GM18519 (cell line): ENCODE results near the gene NVL.

Experiments used
- ATAC-seq: cut with Tn5 transposase; IDR thresholded peaks from one replicate; pipeline ENCODE4 v1.9.1; 2021; ENCODE audit warnings: mild to moderate bottlenecking, moderate library complexity; ENCODE audit not compliant: unreplicated experiment, low FRiP score

NVL gene

DNA sequence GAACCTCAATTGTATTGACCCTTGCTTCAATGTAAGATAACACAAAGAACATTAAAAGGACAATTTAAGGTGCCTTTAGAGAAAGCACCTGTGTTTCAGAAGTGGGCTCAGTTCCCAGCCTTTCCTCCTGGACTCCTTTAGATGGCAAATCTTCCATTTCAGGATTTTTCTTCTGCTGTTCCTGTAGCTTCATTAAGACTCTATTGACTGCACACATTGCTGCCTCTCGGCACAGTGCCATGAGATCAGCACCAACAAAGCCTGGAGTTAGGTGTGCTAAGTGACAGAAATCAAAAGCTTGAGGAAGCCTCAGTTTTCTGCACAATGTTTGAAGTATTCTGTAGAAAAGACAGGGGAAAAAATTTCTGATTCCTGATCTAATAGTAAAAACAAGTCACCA, 40.6 kb downstream of the NVL start:
- ATAC-seq = no peak

DNA sequence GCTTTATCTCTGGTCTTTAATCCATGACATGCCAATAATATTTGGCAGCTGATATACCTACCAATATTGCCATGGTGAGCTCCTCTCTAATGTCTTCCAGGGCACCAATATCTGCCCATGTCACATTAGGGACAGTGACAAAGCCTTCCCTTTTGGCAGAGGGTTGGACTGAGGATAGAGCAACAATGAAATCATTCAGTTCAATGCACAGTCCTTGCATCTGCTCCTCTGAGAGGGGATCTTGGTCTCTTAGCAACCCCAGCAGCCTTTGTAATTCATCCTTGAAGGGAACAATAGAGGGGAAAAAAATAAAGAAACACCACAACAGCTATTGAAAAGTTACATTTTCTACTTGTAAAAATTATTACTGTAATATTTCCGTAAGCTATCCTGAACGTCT, 42.3 kb downstream of the NVL start:
- no peak for ATAC-seq

DNA sequence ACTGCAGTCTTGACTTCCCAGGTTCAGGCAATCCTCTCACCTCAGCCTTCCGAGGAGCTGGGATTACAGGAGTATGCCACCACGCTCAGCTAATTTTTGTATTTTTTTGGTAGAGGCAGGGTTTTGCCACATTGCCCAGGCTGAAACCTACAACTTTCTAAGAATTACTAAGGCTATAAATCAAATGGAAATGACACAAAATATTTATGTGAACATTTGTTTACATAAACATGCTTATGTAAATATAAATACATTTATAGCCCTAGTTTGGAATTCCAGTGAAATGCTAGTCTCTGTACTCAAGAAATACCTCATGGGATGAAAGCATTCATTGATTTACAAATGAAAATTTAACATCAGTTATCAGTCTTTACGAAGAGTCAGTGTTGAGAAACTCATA, 47.8 kb downstream of the NVL start:
- ATAC-seq = no peak

DNA sequence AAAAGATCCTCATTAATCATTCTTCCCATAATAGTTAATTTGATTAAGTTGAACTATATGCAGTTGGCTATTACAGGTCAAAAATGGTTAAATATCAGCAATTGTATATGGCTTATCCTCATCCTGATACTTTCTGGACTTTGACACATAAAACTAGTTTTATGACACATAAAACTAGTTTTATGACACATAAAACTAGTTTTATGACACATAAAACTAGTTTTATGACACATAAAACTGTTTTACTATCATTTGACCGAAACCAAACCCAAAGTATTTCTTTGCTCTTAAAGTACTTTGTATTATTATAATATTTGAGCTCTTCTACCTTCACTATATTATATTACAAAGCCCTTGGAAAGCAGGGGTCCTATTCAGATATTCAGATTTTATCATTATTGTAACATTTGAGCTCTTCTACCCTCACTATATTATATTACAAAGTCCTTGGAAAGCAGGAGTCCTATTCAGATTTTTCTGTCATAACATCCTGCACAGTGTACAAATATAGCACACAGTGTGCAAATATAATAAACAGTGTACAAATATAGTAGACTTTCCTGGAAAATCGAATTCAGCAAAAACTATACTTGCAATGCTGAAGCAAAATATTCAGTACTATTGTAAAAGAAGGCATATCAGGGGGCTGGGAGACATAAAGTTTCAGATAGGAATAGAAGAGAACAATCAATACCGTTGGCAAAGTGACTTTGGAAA, 53.0 kb downstream of the NVL start:
- ATAC-seq = no peak

DNA sequence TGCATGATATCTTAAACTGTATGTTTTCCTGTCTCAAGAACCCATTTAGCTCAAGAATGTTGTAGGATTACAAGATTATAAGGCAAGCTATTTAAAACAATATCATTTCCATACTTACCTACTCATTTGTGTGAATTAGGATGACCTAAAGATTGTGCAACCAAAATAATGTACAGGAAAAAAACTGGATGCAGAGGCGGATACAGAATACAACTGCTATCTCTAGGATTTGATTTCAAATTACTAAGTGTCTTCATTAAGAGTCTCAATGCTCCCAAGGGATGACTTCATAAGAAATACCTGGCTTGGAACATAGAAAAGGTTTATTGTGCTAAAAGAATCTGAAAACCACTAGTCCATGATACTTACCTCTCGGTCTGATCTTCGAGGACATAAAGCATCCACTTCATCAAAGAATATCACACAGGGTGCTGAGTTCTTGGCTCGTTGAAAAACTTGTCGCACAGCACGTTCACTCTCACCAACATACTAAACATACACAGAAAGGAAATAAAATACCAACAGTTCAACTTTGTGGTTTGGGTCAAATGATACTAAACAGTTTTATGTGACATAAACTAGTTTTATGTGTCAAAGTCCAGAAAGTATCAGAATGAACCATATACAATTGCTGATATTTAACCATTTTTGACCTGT, 54.9 kb downstream of the NVL start:
- no peak for ATAC-seq

DNA sequence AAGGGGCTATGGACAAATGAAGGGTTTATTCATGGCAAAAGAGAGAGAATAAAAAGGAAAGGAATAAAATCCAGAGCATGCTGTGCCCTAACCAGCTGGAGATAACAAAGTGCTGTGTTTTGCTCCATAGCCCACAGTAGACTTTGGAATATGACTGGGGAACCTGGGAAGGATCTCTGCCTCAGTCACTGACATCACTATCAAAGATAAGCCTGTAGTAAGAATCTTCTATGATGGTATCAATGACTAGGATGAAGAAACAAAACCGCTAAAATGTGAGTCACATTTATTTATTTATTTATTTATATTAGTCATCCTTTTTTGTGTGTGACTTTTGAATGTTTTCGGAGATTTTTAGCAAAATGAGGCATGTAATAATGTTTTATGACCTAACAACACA, 56.3 kb downstream of the NVL start:
- ATAC-seq = no peak

DNA sequence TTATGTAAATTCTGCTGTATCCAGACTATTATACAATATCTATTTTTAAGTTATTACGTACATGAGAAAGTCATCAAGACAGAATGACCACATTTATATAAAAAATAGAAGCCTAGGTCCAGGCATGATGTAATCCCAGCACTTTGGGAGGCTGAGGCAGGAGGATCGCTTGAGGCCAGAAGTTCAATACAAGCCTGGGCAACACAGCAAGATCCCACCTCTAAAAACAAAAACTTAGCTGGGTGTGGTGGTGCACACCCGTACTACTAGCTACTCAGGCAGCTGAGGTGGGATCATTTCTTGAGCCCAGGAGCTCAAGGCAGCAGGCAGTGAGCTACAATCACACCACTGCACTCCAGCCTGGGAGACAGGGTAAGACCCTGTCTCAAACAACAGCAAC, 58.9 kb downstream of the NVL start:
- ATAC-seq = no peak

DNA sequence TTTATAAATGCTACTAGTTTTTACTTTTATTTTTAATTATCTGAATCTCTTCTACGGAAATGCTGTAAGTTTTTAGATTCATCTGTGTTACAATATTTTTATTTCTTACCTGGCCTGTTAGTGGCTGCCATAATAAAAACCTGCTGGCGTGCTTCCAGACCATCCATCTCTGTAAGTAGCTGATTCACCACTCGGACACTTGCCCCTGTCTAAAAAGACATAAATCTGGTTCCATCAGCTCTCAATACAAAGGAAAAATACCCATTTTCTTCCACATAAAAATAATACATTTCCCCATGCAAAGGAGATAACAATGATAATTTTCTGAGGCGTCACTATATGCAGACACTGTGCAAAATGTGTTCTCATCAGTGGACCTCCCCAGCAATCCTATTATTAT, 62.0 kb downstream of the NVL start:
- ATAC-seq = no peak

DNA sequence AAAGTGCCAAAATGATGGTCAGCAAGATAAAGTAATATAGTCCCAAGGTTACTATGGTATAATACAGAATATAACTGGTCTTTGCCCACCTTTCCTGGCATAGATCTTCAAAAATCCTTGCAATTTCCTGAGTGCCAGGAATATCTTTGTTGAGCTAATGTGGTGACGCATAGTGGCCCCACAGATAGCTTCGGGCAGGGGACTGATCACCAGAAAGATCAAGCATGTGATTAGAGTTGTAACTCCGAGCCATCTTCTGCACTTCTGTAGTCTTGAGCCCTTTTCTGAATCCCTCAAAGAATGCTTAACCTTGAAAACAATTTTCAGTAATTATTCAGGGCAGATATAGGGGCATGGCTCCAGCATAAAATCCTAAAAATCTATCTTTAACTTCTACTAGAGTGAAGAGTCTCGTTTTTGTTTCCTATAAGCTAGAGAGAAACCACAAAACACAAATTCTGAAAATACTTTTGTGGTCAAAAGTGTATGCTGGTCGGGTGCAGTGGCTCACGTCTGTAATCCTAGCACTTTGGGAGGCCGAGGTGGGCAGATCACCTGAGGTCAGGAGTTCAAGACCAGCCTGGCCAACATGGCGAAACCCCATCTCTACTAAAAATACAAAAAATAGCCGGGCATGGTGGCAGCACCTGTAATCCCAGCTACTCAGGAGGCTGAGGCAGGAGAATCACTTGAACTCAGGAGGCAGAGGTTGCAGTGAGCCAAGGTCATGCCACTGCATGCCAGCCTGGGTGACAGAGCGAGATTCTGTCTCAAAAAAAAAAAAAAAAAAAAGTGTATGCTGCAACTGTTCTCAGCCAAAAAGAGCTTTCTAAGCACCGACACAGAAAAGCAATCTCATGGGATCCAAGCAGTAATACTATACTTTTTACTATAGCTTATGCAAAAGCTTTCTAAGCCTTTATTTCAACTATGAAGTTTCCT, 62.8 kb downstream of the NVL start:
- ATAC-seq = no peak

DNA sequence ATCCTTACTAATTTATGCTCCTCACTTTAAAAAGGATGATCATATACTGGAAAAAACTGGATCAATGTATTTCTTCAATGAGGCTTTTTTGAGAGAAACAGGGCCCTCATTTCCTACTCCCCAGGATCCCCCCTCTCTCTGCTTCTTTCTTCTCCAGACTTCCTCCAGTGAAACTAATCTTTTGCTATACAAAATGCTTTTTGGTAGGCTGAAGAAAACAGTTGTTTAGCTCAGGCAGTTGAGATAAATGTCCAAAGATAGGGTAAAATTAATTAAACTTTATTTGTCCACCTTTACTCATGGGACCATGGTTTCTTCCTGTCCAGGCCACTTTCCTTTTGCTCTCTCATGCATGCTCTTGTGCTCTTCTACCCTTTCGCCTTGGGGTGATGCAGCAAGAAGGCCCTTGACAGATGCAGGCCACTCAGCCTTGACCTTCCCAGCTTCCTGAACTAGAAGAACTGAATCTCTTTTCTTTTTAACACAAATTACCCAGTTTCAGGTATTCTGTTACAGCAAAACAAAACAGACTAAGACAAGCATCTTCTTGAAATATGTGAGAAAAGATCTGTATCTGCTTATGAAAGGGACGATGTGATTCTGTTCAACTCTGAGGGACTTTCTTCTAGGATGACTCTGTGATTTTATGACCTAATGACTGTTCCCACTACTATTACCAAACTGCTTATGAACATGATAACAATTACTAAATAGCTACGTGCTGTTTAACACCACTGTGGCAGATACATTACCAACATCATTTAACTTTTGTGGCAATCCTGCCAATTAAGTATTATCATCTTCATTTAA, 63.7 kb downstream of the NVL start:
- no peak for ATAC-seq

DNA sequence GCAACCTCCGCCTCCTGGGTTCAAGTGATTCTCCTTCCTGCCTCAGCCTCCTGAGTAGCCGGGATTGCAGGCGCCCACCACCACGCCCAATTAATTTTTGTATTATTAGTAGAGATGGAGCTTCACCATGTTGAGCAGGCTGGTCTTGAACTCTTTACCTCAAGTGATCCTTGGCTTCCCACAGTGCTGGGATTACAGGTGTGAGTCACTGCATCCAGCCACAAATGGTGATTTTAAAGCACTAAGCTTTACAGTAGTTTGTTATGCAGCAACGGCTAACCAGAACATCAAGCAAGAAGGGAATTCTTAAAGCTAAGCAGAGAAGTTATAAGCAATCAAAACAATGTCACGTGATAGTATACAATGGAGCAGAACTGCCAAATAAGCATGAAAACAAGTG, 65.7 kb downstream of the NVL start:
- no peak for ATAC-seq

DNA sequence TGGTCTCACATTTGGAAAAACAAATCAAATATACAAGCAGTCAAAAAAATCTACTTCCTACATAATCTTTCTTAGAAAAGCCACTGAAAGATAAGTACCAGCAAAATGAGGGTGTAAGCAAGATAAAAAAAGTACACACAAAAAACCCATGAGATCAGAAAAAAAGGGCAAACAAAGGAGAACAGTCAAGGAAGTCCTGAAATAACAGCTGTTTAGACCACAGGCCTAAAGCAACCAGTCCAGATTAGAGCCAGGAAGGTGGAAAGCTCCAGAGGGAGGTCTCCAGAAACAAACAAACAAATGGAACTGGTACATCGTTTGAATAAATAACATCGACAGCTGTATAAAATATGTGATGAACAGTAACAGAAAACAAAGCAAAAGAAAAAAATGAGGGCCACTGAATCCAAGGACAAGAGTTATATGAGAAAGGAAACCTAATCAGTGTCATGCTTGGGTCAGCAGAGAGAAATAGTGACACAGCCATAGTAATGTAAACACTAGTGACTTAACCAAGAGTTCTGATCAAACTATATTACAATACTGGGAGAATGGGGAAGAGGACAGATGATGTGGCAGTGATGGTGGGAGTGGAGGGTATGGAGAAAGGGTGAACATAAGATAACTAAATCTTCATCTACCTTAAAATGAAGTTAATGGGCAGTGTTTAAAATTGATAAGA, 67.5 kb downstream of the NVL start:
- no peak for ATAC-seq

DNA sequence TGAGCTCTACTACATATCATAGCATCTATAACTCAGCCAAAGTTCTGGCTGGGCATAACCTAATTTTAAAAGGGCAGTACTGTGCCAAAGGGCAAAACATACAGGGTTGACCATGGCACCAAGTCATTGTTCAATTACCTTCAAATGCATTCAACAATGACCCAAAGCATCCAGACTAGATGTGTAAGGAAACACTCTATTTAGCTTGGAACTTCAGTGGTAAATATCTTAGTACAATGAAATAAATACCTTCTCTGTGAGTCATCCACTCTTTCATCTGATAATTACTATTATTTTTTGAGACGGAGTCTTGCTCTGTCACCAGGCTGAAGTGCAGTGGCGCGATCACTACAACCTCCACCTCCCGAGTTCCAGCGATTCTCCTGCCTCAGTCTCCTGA, 70.0 kb downstream of the NVL start:
- no peak for ATAC-seq

DNA sequence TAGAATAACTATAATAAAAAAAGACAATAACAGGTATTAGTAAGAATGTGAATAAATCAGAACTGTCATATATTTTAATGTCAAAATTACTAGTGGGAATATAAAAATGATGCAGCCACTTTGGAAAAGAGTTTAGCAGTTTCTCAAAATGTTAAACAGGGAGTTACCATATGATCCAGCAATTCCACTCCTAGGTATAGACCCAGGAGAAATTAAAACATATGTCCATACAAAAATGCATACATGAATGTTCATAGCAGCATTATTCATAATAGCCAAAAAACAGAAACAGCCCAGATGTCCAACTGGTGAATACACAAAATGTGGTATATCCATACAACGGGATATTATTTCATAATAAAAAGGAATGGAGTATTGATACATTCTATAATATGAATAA, 71.6 kb downstream of the NVL start:
- no peak for ATAC-seq

DNA sequence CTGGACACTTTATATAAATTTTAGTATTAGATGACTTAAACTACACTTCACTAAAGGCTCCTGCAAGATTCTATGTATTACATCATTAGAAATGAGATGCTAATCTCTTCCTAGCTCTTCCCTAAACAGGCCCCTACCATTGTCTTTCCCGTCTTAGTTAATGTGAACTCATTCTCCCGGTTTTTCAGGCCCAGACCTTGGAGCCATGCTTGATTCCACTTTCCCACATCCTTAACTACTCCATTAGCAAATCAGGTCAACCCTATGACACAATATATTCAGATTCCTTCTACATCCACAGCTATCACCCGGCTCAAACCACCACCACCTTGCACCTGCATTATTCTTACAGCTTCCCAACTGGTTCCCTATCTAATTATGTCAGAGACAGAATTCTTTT, 73.3 kb downstream of the NVL start:
- no peak for ATAC-seq

DNA sequence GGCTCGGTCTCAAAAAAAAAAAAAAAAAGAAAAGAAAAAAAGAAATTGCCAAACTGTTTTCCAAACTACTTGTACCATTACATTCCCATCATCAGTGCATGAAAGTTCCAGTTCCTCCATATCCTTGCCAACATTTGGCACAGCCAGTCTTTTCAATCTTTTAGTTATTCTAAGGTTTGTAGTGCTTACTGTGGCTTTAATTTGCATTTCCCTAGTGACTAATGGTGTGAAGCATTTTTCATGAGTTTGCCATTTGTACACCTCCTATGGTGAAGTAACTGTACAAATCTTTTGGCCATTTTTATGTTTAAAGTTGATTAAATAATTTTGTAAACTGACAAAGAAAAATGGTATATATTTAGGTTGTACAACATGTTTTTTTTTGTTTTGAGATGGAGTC, 76.3 kb downstream of the NVL start:
- ATAC-seq = no peak

DNA sequence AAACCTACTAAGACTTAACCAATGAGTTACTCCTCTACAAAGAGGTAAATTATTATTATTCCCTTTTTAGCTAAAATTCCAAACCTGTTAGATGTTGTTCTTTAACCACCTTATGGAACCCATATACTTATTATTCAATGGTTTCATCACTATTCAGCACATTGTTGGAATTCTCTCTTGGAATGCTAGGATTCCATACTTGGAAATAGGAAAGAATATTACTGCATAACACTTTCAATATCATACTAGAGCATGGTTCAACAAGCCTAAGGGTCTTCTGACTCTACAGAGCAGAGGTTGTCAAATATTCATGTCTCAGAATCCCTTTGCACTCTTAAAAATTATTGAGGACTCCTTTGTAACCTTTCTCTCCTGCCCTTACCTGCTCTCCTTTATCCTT, 77.5 kb downstream of the NVL start:
- no peak for ATAC-seq

DNA sequence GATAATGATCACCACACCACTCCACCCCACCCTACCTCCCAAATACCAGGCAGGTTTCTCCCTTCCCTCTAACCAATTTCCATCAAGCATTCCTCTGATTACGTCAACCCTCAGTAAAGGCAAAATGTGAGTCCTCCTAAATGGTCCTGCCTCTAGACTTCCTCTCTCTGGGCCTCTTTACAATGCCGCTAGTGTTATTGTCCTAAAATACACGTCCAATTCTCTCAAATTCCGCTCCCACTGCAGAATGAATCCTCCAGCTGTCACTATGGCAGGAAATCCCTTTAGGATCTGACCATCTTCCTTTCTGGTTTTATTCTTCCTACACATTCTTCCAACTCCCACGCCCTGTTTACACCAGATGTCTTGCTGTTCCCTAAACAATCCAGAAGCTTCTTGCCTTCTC, 78.2 kb downstream of the NVL start:
- ATAC-seq = no peak

DNA sequence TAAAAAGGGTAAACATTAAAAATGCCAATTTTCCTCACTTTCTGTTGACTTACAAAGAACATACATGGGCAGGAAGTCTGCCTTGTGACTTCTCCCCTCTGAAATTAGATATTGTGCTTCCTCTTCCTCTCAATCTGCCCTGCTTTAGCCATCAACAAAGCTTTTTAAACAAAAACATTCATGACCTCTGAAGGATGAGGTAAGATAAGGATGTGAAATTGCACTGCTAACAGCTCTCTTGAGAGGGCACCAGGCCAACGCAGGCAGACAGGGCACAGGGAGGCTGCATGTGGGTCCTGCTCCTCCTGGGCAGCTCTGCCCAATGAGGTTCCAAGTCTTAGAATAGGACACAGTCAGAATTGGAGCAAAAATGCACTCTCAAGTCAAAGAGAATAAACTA, 84.8 kb downstream of the NVL start:
- peak; percentile 54 for ATAC-seq

DNA sequence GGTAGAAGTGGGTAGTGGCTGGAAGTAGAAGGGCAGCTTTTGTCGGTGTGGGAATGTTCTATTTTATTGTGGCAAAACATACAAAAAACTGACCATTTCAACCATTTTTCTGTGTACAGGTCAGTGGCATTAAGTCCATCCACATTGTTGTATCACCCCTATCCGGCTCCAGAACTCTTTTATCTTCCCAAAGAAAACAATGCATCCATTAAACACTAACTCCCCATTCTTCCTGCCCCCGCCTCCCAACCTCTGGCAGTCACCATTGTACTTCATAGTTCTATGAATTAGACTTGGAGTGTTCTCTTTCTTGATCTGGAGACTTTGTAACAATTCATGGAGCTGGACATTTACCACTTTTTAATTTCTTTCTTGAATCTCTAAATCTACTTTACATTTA, 91.2 kb downstream of the NVL start:
- no peak for ATAC-seq
